ENCODE data around the gene GPR108.

GPR108 gene

GRCh38 chr19:6744381-6745301 lies 7.3 kb upstream of the GPR108 start (continued):
- TF ChIP-seq PRDM4 (tag by site-specific recombination; IDR thresholded peaks at IDR 0.05), result peak; percentile 48; the same call in 1 of the 2 replicates
- TF ChIP-seq, protein P1, sequence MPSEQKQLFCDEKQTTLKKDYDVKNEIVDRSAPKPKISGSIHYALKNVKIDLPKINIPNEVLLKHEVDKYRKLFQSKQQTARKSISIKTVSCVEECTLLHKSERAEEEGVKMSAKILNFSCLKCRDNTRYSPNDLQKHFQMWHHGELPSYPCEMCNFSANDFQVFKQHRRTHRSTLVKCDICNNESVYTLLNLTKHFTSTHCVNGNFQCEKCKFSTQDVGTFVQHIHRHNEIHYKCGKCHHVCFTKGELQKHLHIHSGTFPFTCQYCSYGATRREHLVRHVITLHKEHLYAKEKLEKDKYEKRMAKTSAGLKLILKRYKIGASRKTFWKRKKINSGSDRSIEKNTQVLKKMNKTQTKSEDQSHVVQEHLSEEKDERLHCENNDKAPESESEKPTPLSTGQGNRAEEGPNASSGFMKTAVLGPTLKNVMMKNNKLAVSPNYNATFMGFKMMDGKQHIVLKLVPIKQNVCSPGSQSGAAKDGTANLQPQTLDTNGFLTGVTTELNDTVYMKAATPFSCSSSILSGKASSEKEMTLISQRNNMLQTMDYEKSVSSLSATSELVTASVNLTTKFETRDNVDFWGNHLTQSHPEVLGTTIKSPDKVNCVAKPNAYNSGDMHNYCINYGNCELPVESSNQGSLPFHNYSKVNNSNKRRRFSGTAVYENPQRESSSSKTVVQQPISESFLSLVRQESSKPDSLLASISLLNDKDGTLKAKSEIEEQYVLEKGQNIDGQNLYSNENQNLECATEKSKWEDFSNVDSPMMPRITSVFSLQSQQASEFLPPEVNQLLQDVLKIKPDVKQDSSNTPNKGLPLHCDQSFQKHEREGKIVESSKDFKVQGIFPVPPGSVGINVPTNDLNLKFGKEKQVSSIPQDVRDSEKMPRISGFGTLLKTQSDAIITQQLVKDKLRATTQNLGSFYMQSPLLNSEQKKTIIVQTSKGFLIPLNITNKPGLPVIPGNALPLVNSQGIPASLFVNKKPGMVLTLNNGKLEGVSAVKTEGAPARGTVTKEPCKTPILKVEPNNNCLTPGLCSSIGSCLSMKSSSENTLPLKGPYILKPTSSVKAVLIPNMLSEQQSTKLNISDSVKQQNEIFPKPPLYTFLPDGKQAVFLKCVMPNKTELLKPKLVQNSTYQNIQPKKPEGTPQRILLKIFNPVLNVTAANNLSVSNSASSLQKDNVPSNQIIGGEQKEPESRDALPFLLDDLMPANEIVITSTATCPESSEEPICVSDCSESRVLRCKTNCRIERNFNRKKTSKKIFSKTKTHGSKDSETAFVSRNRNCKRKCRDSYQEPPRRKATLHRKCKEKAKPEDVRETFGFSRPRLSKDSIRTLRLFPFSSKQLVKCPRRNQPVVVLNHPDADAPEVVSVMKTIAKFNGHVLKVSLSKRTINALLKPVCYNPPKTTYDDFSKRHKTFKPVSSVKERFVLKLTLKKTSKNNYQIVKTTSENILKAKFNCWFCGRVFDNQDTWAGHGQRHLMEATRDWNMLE (tag by site-specific recombination; conservative IDR thresholded peaks at IDR 0.05; ENCODE audit: low read depth), result 0 out of 2 replicates have a peak, but pooled peaks have one; percentile 14
- TF ChIP-seq, protein P2, sequence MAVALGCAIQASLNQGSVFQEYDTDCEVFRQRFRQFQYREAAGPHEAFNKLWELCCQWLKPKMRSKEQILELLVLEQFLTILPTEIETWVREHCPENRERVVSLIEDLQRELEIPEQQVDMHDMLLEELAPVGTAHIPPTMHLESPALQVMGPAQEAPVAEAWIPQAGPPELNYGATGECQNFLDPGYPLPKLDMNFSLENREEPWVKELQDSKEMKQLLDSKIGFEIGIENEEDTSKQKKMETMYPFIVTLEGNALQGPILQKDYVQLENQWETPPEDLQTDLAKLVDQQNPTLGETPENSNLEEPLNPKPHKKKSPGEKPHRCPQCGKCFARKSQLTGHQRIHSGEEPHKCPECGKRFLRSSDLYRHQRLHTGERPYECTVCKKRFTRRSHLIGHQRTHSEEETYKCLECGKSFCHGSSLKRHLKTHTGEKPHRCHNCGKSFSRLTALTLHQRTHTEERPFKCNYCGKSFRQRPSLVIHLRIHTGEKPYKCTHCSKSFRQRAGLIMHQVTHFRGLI (tag by site-specific recombination; IDR thresholded peaks at IDR 0.05), result peak; percentile 23; the same call in 1 of the 2 replicates
- peak; percentile 74; the same call in 1 of the 2 replicates for TF ChIP-seq ZNF24 (tag by site-specific recombination; IDR thresholded peaks at IDR 0.05)
- TF ChIP-seq, protein P3, sequence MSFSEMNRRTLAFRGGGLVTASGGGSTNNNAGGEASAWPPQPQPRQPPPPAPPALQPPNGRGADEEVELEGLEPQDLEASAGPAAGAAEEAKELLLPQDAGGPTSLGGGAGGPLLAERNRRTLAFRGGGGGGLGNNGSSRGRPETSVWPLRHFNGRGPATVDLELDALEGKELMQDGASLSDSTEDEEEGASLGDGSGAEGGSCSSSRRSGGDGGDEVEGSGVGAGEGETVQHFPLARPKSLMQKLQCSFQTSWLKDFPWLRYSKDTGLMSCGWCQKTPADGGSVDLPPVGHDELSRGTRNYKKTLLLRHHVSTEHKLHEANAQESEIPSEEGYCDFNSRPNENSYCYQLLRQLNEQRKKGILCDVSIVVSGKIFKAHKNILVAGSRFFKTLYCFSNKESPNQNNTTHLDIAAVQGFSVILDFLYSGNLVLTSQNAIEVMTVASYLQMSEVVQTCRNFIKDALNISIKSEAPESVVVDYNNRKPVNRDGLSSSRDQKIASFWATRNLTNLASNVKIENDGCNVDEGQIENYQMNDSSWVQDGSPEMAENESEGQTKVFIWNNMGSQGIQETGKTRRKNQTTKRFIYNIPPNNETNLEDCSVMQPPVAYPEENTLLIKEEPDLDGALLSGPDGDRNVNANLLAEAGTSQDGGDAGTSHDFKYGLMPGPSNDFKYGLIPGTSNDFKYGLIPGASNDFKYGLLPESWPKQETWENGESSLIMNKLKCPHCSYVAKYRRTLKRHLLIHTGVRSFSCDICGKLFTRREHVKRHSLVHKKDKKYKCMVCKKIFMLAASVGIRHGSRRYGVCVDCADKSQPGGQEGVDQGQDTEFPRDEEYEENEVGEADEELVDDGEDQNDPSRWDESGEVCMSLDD (tag by site-specific recombination; IDR thresholded peaks at IDR 0.05), result peak; percentile 86; the same call in 1 of the 2 replicates

GRCh38 chr19:6743714-6744380 lies 6.5 kb upstream of the GPR108 start:
- Histone ChIP-seq H3K36me3 (ENCODE audit: control insufficient read depth in 2 of 2, insufficient read depth in 1 of 2, low read length in 2 of 2) (peaks cover 31 to 47% of the 10 kb centered on the region in 2 experiments), H3K9me3 (ENCODE audit: control insufficient read depth, insufficient read depth, low read depth, low read length) (no peaks in the 10 kb centered on the region), H3K4me1 (ENCODE audit: control insufficient read depth, insufficient read depth, low read length) (peaks cover 29% of the 10 kb centered on the region), H3K4me3 (ENCODE audit: low read depth, low read length) (no peak overlapping the region), H3K27ac (ENCODE audit: extremely low read depth, low read depth, low read length) (peak overlapping the region; percentile 74)
- ChIA-PET POLR2A (interaction anchor here (0.8 to 2.4 kb wide), 3 partner anchors 10 to 120 kb away, joined by 3 to 11 read pairs (median 3); partner anchors contain the start of gene SH2D3A), CTCF (interaction anchor here (0.6 to 1.5 kb wide), 3 partner anchors 120 to 478 kb away, joined by 3 to 4 read pairs (median 4); no protein-coding TSS in a partner anchor)
- TF ChIP-seq BCL11A (tag by site-specific recombination; IDR thresholded peaks at IDR 0.05; ENCODE audit: low read depth) (0 out of 2 replicates have a peak, but pooled peaks have one; percentile 30), ZNF837 (tag by site-specific recombination; IDR thresholded peaks at IDR 0.05) (no peak), PRDM6 (tag by site-specific recombination; IDR thresholded peaks at IDR 0.05) (0 out of 2 replicates have a peak, but pooled peaks have one; percentile 23), ZNF274 (IDR thresholded peaks at IDR 0.05; ENCODE audit: low read length) (no peak), ZNF274 (tag by site-specific recombination; IDR thresholded peaks at IDR 0.05; ENCODE audit: borderline replicate concordance) (no peak), ZNF561 (tag by site-specific recombination; IDR thresholded peaks at IDR 0.05; ENCODE audit: borderline replicate concordance) (0 out of 2 replicates have a peak, but pooled peaks have one; percentile 49), ZFP3 (tag by site-specific recombination; IDR thresholded peaks at IDR 0.05; ENCODE audit: low read depth) (peak; percentile 99), ZNF202 (tag by site-specific recombination; IDR thresholded peaks at IDR 0.05; ENCODE audit: borderline replicate concordance) (no peak), ZSCAN16 (tag by site-specific recombination; IDR thresholded peaks at IDR 0.05) (no peak)
- TF ChIP-seq, protein P4, sequence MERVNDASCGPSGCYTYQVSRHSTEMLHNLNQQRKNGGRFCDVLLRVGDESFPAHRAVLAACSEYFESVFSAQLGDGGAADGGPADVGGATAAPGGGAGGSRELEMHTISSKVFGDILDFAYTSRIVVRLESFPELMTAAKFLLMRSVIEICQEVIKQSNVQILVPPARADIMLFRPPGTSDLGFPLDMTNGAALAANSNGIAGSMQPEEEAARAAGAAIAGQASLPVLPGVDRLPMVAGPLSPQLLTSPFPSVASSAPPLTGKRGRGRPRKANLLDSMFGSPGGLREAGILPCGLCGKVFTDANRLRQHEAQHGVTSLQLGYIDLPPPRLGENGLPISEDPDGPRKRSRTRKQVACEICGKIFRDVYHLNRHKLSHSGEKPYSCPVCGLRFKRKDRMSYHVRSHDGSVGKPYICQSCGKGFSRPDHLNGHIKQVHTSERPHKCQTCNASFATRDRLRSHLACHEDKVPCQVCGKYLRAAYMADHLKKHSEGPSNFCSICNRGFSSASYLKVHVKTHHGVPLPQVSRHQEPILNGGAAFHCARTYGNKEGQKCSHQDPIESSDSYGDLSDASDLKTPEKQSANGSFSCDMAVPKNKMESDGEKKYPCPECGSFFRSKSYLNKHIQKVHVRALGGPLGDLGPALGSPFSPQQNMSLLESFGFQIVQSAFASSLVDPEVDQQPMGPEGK (tag by site-specific recombination; IDR thresholded peaks at IDR 0.05), result peak; percentile 19; the same call in 1 of the 2 replicates

All from HEK293 (cell line).